Activated naive CD4-positive, alpha-beta T cell treated with anti-CD3 and anti-CD28 coated beads, Interleukin-2, amount 10 ng/mL, durations not matched to agents 7 days and 5 days (primary cell): ENCODE results near the gene BCAM.
A peak's percentile ranks its signal among the peaks of the same experiment; 100 is the strongest.
"Not testable (repeated sequence)": the region's sequence is repeated elsewhere in the genome, so short reads cannot be mapped to it uniquely, and the experiment has no call there.

Experiments
- CTCF ChIA-PET: fragments of 350-600 bp; sonication (Branson Sonifier 250); formaldehyde crosslinking; loops from one replicate; lab custom pipeline; 2021; ENCODE audit warnings: antibody characterized with exemption; lab: Charles Lee
- DNase-seq: peaks from one replicate; pipeline ENCODE4 v3.0.0-alpha.2; 2020
- H3K27ac Mint-ChIP-seq: one replicate; pipeline ENCODE4 v1.8.0; 2021; ENCODE audit warnings: mild to moderate bottlenecking, moderate library complexity, mixed read lengths
- H3K27me3 Mint-ChIP-seq: one replicate; pipeline ENCODE4 v1.8.0; 2021; ENCODE audit warnings: mild to moderate bottlenecking, mixed read lengths
- H3K36me3 Mint-ChIP-seq: one replicate; pipeline ENCODE4 v1.8.0; 2021; ENCODE audit warnings: mixed read lengths
- H3K4me1 Mint-ChIP-seq: one replicate; pipeline ENCODE4 v1.8.0; 2021; ENCODE audit warnings: mixed read lengths
- H3K4me3 Mint-ChIP-seq: one replicate; pipeline ENCODE4 v1.8.0; 2021; ENCODE audit warnings: mild to moderate bottlenecking, moderate library complexity, mixed read lengths
- H3K9me3 Mint-ChIP-seq: one replicate; pipeline ENCODE4 v1.8.0; 2021; ENCODE audit warnings: mixed read lengths

BCAM gene

GRCh38 chr19:44845286-44845611 is 36.3 kb downstream of the BCAM start:
- Mint-ChIP-seq H3K27ac (peak overlapping the region; percentile 26), H3K36me3 (no peaks in the 10 kb centered on the region), H3K27me3 (peaks cover 56% of the 10 kb centered on the region), H3K4me1 (peaks cover 25% of the 10 kb centered on the region), H3K4me3 (peak overlapping the region; percentile 72), H3K9me3 (no peaks in the 10 kb centered on the region)
- DNase-seq: no peak
- CTCF ChIA-PET: interaction anchor here (1.0 to 1.8 kb wide), 2 partner anchors 62 to 122 kb away, joined by 6 to 9 read pairs; no protein-coding TSS in a partner anchor

GRCh38 chr19:44845612-44846454 is 36.9 kb downstream of the BCAM start, which contains the start of gene NECTIN2:
NECTIN2 (plus strand) TSS chr19:44846297; CDS start chr19:44846526, 229 bp downstream.
- Mint-ChIP-seq H3K9me3 (no peaks in the 10 kb centered on the region), H3K36me3 (no peaks in the 10 kb centered on the region), H3K4me3 (peak within 1 kb of the TSS; percentile 72), H3K4me1 (peaks cover 25% of the 10 kb centered on the region), H3K27me3 (peaks cover 62% of the 10 kb centered on the region), H3K27ac (peak within 1 kb of the TSS; percentile 26)
- CTCF ChIA-PET: interaction anchor here (0.6 to 1.8 kb wide), 9 partner anchors 16 to 188 kb away, joined by 3 to 9 read pairs (median 3); no protein-coding TSS in a partner anchor
- DNase-seq: peak; percentile 84

- H3K4me3 Mint-ChIP-seq: peak overlapping the region; percentile 72
- no peak overlapping the region for H3K27ac Mint-ChIP-seq
- CTCF ChIA-PET: interaction anchor here (1.0 to 1.8 kb wide), 3 partner anchors 44 to 123 kb away, joined by 3 to 9 read pairs (median 4); no protein-coding TSS in a partner anchor
- H3K9me3 Mint-ChIP-seq: no peaks in the 10 kb centered on the region
- DNase-seq: no peak
- peaks cover 69% of the 10 kb centered on the region for H3K27me3 Mint-ChIP-seq
- no peaks in the 10 kb centered on the region for H3K36me3 Mint-ChIP-seq
- H3K4me1 Mint-ChIP-seq: peaks cover 26% of the 10 kb centered on the region
Observed at GRCh38 chr19:44846455-44847143, 37.7 kb downstream of the BCAM start.

- H3K27ac Mint-ChIP-seq: no peak overlapping the region
Observed at GRCh38 chr19:44847144-44848035, 38.5 kb downstream of the BCAM start.

GRCh38 chr19:44848036-44848811 is 39.3 kb downstream of the BCAM start:
- Mint-ChIP-seq H3K9me3 (no peaks in the 10 kb centered on the region), H3K4me1 (peaks cover 26% of the 10 kb centered on the region), H3K27ac (no peak overlapping the region), H3K4me3 (no peak overlapping the region), H3K36me3 (no peaks in the 10 kb centered on the region), H3K27me3 (peaks cover 83% of the 10 kb centered on the region)
- DNase-seq: no peak
- CTCF ChIA-PET: no interaction called here

More at GRCh38 chr19:44847144-44848035, 38.5 kb downstream of the BCAM start:
- peaks cover 26% of the 10 kb centered on the region for H3K4me1 Mint-ChIP-seq
- H3K36me3 Mint-ChIP-seq: no peaks in the 10 kb centered on the region
- peak overlapping the region; percentile 64 for H3K4me3 Mint-ChIP-seq
- H3K9me3 Mint-ChIP-seq: no peaks in the 10 kb centered on the region
- peaks cover 77% of the 10 kb centered on the region for H3K27me3 Mint-ChIP-seq
- CTCF ChIA-PET: interaction anchor here (1.8 kb wide), 1 partner anchor 124 kb away, joined by 9 read pairs; no protein-coding TSS in a partner anchor
- DNase-seq: peak; percentile 25

GRCh38 chr19:44848812-44849447 is 40.0 kb downstream of the BCAM start:
- CTCF ChIA-PET: no interaction called here
- H3K9me3 Mint-ChIP-seq: no peaks in the 10 kb centered on the region
- H3K36me3 Mint-ChIP-seq: no peaks in the 10 kb centered on the region
- H3K4me1 Mint-ChIP-seq: peaks cover 26% of the 10 kb centered on the region
- H3K4me3 Mint-ChIP-seq: no peak overlapping the region
- no peak for DNase-seq
- peaks cover 88% of the 10 kb centered on the region for H3K27me3 Mint-ChIP-seq
- H3K27ac Mint-ChIP-seq: no peak overlapping the region

- CTCF ChIA-PET: no interaction called here
- no peaks in the 10 kb centered on the region for H3K9me3 Mint-ChIP-seq
- peaks cover 76% of the 10 kb centered on the region for H3K27me3 Mint-ChIP-seq
- no peak overlapping the region for H3K4me3 Mint-ChIP-seq
- DNase-seq: no peak
- H3K27ac Mint-ChIP-seq: no peak overlapping the region
- H3K36me3 Mint-ChIP-seq: no peaks in the 10 kb centered on the region
- peaks cover 16% of the 10 kb centered on the region for H3K4me1 Mint-ChIP-seq
Observed at GRCh38 chr19:44850641-44851109, 41.8 kb downstream of the BCAM start.

- no peak for DNase-seq
- H3K4me1 Mint-ChIP-seq: peaks cover 15% of the 10 kb centered on the region
- H3K27ac Mint-ChIP-seq: no peak overlapping the region
- CTCF ChIA-PET: no interaction called here
- H3K36me3 Mint-ChIP-seq: no peaks in the 10 kb centered on the region
- H3K27me3 Mint-ChIP-seq: peaks cover 74% of the 10 kb centered on the region
- H3K4me3 Mint-ChIP-seq: no peak overlapping the region
- H3K9me3 Mint-ChIP-seq: no peaks in the 10 kb centered on the region
Observed at GRCh38 chr19:44851427-44851826, 42.5 kb downstream of the BCAM start.

- CTCF ChIA-PET: no interaction called here
- H3K27ac Mint-ChIP-seq: no peak overlapping the region
- peaks cover 6% of the 10 kb centered on the region for H3K4me1 Mint-ChIP-seq
- H3K9me3 Mint-ChIP-seq: no peaks in the 10 kb centered on the region
- H3K27me3 Mint-ChIP-seq: peaks cover 35% of the 10 kb centered on the region
- no peak for DNase-seq
- no peak overlapping the region for H3K4me3 Mint-ChIP-seq
- H3K36me3 Mint-ChIP-seq: no peaks in the 10 kb centered on the region
Observed at GRCh38 chr19:44855606-44856005, 46.7 kb downstream of the BCAM start.

- H3K27me3 Mint-ChIP-seq: peaks cover 25% of the 10 kb centered on the region
- H3K9me3 Mint-ChIP-seq: no peaks in the 10 kb centered on the region
- DNase-seq: no peak
- CTCF ChIA-PET: no interaction called here
- no peaks in the 10 kb centered on the region for H3K36me3 Mint-ChIP-seq
- H3K27ac Mint-ChIP-seq: no peak overlapping the region
- H3K4me3 Mint-ChIP-seq: no peak overlapping the region
- peaks cover 4% of the 10 kb centered on the region for H3K4me1 Mint-ChIP-seq
Observed at GRCh38 chr19:44856421-44857083, 47.6 kb downstream of the BCAM start.

GRCh38 chr19:44857837-44858236 is 48.9 kb downstream of the BCAM start:
- no peaks in the 10 kb centered on the region for H3K36me3 Mint-ChIP-seq
- peaks cover 3% of the 10 kb centered on the region for H3K4me1 Mint-ChIP-seq
- no peak for DNase-seq
- CTCF ChIA-PET: no interaction called here
- H3K4me3 Mint-ChIP-seq: no peak overlapping the region
- peaks cover 12% of the 10 kb centered on the region for H3K27me3 Mint-ChIP-seq
- H3K27ac Mint-ChIP-seq: no peak overlapping the region
- no peaks in the 10 kb centered on the region for H3K9me3 Mint-ChIP-seq

GRCh38 chr19:44861576-44861975 is 52.7 kb downstream of the BCAM start:
- H3K9me3 Mint-ChIP-seq, H3K4me3 Mint-ChIP-seq, H3K27me3 Mint-ChIP-seq, H3K27ac Mint-ChIP-seq, DNase-seq, H3K4me1 Mint-ChIP-seq, H3K36me3 Mint-ChIP-seq, CTCF ChIA-PET: not testable (repeated sequence)
